Suprapubic skin (tissue), 3 donors: Measurements from ENCODE around the gene OR1I1.

Source experiments
- CTCF ChIP-seq, 2 donors: fragments of 200-600 bp in 1 of 2; fragments of 450-650 bp in 1 of 2; sonication (generic) in 1 of 2; IDR thresholded peaks; one replicate each; pipeline ENCODE4 v1.5.1; 2016 to 2019; ENCODE audit warnings: antibody characterized with exemption in 2 of 2, mild to moderate bottlenecking in 1 of 2, moderate library complexity in 1 of 2
- EP300 ChIP-seq: sonication (generic); formaldehyde crosslinking; IDR thresholded peaks from one replicate; pipeline ENCODE4 v1.6.1; 2017; ENCODE audit warnings: antibody characterized with exemption
- POLR2A ChIP-seq, 2 donors: fragments of 450-650 bp; IDR thresholded peaks; one replicate each; pipeline ENCODE4 v1.6.1; 2017; ENCODE audit warnings: antibody characterized with exemption in 2 of 2, mild to moderate bottlenecking in 2 of 2, moderate library complexity in 2 of 2

GRCh38 chr19:15109768-15110417 is 27.9 kb downstream of the OR1I1 start:
- no peak for TF ChIP-seq CTCF (IDR thresholded peaks at IDR 0.05)
- TF ChIP-seq POLR2A (IDR thresholded peaks at IDR 0.05), result no peak
- TF ChIP-seq EP300, result no peak
